PFSK-1 (cell line): Measurements from ENCODE around the gene SPTBN4.

ENCODE experiments used
- FOXP2 ChIP-seq: optimal IDR thresholded peaks from 2 replicates; pipeline ENCODE3; 2011; ENCODE audit warnings: borderline replicate concordance, control low read depth, inconsistent platforms; ENCODE audit not compliant: insufficient read depth; ENCODE audit errors: extremely low read length, extremely low read depth
- POLR2AphosphoS5 ChIP-seq: IDR thresholded peaks from 2 replicates; pipeline ENCODE4 v1.6.1; 2012; ENCODE audit warnings: low read depth, mild to moderate bottlenecking, control low read depth, low read length, moderate library complexity
- SIN3A ChIP-seq: IDR thresholded peaks from 2 replicates; pipeline ENCODE4 v1.6.1; 2012; ENCODE audit warnings: mild to moderate bottlenecking, low read length, moderate library complexity, borderline replicate concordance; ENCODE audit not compliant: insufficient read depth
- TAF1 ChIP-seq: IDR thresholded peaks from 2 replicates; pipeline ENCODE4 v1.6.1; 2012; ENCODE audit warnings: low read length, control low read depth, borderline replicate concordance; ENCODE audit not compliant: insufficient read depth
- TF ChIP-seq, protein P1 (sequence below), 2 experiments: IDR thresholded peaks; 2 replicates each; pipeline versions ENCODE4 v1.6.1 to v1.8.0; 2011 to 2012; ENCODE audit warnings: low read depth in 2 of 2, low read length in 2 of 2, control low read depth in 1 of 2, inconsistent platforms in 1 of 2, mild to moderate bottlenecking in 1 of 2, moderate library complexity in 1 of 2; ENCODE audit not compliant: insufficient read depth in 1 of 2

SPTBN4 gene

DNA sequence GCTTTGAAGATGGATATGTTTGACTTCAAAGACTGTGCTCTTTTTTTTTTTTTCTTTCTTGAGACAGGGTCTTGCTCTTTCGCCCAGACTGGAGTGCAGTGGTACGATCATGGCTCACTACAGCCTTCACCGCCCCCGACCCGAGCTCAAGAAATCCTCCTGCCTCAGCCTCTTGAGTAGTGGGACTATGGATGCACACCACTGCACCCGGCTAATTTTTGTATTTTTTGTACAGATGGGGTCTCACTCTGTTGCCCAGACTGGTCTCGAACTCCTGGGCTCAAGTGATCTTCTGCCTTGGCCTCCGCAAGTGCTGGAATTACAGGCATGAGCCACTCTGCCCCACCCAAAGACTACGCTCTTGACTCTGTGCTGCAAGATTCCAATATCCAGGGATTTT is 50.4 kb downstream of the SPTBN4 start:
- TF ChIP-seq FOXP2 (no peak), SIN3A (no peak), TAF1 (no peak), POLR2AphosphoS5 (no peak)
- TF ChIP-seq, protein P1, sequence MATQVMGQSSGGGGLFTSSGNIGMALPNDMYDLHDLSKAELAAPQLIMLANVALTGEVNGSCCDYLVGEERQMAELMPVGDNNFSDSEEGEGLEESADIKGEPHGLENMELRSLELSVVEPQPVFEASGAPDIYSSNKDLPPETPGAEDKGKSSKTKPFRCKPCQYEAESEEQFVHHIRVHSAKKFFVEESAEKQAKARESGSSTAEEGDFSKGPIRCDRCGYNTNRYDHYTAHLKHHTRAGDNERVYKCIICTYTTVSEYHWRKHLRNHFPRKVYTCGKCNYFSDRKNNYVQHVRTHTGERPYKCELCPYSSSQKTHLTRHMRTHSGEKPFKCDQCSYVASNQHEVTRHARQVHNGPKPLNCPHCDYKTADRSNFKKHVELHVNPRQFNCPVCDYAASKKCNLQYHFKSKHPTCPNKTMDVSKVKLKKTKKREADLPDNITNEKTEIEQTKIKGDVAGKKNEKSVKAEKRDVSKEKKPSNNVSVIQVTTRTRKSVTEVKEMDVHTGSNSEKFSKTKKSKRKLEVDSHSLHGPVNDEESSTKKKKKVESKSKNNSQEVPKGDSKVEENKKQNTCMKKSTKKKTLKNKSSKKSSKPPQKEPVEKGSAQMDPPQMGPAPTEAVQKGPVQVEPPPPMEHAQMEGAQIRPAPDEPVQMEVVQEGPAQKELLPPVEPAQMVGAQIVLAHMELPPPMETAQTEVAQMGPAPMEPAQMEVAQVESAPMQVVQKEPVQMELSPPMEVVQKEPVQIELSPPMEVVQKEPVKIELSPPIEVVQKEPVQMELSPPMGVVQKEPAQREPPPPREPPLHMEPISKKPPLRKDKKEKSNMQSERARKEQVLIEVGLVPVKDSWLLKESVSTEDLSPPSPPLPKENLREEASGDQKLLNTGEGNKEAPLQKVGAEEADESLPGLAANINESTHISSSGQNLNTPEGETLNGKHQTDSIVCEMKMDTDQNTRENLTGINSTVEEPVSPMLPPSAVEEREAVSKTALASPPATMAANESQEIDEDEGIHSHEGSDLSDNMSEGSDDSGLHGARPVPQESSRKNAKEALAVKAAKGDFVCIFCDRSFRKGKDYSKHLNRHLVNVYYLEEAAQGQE (IDR thresholded peaks at IDR 0.05; ENCODE audit: insufficient read depth in 1 of 2, low read depth in 2 of 2, low read length in 2 of 2) = no peak

DNA sequence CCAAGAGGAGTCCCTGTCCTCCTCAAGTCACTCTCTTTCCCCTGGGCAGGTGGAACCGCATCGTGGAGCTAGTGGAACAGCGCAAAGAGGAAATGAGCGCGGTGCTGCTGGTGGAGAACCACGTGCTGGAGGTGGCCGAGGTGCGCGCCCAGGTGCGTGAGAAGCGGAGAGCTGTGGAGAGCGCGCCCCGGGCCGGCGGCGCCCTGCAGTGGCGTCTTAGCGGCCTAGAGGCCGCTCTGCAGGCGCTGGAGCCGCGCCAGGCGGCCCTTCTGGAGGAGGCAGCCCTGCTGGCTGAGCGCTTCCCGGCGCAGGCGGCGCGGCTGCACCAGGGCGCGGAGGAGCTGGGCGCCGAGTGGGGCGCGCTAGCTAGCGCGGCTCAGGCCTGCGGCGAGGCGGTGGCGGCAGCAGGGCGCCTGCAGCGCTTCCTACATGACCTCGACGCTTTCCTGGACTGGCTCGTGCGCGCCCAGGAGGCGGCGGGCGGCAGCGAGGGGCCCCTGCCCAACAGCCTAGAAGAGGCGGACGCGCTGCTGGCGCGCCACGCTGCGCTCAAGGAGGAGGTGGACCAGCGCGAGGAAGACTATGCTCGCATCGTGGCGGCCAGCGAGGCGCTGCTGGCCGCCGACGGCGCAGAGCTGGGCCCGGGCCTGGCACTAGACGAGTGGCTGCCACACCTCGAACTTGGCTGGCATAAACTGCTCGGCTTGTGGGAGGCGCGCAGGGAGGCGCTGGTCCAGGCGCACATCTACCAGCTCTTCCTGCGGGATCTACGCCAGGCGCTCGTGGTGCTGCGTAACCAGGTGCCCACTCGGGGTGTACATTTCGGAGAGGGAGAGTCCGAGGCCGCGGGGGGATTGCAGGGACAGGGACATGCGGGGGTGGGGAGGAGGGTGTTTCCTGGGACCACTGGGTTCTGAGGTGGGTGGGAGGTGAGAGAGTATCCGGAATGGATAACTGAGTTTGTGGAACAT is 52.8 kb downstream of the SPTBN4 start:
- no peak for TF ChIP-seq SIN3A
- no peak for TF ChIP-seq POLR2AphosphoS5
- no peak for TF ChIP-seq TAF1
- TF ChIP-seq, protein P1 (IDR thresholded peaks at IDR 0.05; ENCODE audit: insufficient read depth in 1 of 2, low read depth in 2 of 2, low read length in 2 of 2) = no peak
- no peak for TF ChIP-seq FOXP2

DNA sequence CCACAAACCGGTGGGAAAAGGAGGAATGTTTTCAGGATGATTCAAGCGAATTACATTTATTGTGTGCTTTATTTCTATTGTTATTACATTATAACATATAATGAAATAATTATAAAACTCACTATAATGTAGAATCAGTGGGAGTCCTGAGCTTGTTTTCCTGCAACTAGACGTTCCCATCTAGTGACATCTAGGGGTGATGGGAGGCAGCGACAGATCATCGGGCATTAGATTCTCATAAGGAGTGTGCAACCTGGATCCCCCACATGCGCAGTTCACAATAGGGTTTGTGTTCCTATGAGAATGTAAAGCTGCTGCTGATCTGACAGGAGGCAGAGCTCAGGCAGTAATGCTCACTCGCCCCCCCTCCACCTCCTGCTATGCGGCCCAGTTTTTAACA is 54.5 kb downstream of the SPTBN4 start:
- TF ChIP-seq POLR2AphosphoS5 (no peak), SIN3A (no peak), FOXP2 (no peak), TAF1 (no peak)
- TF ChIP-seq, protein P1 (IDR thresholded peaks at IDR 0.05; ENCODE audit: insufficient read depth in 1 of 2, low read depth in 2 of 2, low read length in 2 of 2) = no peak

DNA sequence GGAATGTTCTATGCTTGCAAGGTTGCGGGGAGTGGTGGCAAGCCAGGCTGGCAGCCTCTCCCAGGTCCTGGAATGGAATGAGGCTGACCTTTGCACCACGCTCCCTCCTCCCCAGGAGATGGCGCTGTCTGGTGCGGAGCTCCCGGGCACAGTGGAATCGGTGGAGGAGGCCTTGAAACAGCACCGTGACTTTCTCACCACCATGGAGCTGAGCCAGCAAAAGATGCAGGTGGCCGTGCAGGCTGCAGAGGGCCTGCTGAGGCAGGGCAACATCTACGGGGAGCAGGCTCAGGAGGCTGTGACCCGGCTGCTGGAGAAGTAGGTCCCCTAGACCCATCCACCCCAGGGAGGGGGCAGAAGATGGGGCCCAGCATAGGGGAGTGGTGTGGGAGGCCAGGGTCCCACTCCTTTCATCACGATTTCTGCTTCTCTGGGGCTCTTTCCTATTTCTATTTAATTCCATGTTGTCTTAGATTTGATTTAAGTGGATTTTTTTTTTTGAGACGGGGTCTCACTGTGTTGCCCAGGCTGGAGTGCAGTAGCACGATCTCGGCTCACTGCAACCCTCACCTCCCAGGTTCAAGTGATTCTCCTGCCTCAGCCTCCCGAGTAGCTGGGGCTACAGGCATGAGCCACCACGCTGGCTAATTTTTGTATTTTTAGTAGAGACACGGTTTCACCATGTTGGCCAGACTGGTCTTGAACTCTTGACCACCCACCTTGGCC is 56.7 kb downstream of the SPTBN4 start:
- TF ChIP-seq TAF1 = peak; percentile 63; the same call in 1 of the 2 replicates
- no peak for TF ChIP-seq SIN3A
- peak; percentile 90 for TF ChIP-seq FOXP2
- TF ChIP-seq, protein P1 (IDR thresholded peaks at IDR 0.05; ENCODE audit: insufficient read depth in 1 of 2, low read depth in 2 of 2, low read length in 2 of 2) = peak; percentile 35 to 40; a peak in 1 of 4 replicates
- TF ChIP-seq POLR2AphosphoS5 = peak; percentile 62
